Iris pigment epithelial cell (primary cell): ENCODE measurements around the gene NUDT7.

ENCODE experiments used
- DNase-seq: peaks from one replicate; pipeline ENCODE4 v3.0.0-alpha.2; 2011; ENCODE audit warnings: low read depth

Gene NUDT7

GRCh38 chr16:77724174-77724573 lies 1.9 kb downstream of the NUDT7 start:
- no peak for DNase-seq

DNA sequence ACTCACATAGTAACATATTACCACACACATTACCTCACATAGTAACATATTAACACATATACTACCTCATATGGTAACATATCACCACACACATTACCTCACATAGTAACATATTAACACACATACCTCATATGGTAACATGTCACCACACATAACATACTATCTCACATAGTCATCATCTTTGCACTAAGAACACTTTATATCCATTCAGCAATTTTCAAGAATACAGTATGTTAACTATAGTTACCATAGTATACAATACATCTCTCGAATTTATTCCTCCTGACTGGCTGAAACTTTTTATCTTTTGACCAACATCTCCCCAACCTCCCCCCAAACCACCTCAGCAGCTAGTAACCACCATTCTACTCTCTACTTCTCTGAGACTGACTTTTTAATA lies 7.6 kb downstream of the NUDT7 start:
- DNase-seq, result no peak

DNA sequence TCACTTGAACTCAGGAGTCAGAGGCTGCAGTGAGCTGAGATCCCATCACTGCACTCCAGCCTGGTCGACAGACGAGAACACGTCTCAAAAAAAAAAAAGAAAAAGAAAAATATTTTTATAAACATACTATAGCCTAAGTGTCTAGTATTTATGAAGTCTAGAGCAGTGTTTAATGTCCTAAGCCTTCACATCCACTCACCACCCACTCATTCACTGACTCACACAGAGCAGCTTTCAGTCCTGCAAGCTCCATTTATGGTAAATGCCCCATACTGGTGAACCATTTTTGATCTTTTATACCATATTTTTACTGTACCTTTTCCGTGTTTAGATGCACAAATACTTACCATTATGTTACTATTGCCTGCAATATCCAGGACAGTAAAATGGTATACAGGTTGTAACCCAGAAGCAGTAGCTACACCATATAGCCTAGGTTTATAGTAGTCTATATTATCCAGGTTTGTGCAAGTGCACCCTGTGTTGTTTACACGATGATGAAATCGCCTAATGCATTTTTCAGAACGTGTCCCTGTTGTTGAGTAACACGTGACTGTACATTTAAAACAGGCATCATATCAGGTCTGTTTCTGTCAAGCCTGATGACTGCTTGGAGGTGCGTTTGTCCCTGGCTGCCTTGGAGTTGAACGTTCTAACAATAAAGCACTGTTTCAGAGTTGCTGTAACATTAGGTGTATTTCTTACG lies 10.1 kb downstream of the NUDT7 start:
- DNase-seq, result peak; percentile 93

DNA sequence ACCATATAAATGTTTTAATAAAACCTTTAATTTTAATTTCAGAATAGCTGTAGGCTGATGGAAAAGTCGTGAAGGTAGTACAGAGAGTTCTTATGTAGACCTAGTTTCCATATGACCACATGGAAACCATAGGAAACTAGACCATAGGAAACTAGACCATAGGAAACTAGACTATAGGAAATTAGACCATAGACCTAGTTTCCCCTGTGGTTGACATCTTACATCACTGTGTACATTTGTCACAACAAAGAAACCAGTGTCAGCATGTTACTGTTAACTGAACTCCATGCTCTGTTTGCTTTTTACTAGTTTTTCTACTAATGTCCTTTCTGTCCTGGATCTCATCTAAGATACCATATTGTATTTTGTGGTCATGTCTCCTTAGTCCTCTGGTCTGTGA lies 14.6 kb downstream of the NUDT7 start:
- DNase-seq, result no peak

DNA sequence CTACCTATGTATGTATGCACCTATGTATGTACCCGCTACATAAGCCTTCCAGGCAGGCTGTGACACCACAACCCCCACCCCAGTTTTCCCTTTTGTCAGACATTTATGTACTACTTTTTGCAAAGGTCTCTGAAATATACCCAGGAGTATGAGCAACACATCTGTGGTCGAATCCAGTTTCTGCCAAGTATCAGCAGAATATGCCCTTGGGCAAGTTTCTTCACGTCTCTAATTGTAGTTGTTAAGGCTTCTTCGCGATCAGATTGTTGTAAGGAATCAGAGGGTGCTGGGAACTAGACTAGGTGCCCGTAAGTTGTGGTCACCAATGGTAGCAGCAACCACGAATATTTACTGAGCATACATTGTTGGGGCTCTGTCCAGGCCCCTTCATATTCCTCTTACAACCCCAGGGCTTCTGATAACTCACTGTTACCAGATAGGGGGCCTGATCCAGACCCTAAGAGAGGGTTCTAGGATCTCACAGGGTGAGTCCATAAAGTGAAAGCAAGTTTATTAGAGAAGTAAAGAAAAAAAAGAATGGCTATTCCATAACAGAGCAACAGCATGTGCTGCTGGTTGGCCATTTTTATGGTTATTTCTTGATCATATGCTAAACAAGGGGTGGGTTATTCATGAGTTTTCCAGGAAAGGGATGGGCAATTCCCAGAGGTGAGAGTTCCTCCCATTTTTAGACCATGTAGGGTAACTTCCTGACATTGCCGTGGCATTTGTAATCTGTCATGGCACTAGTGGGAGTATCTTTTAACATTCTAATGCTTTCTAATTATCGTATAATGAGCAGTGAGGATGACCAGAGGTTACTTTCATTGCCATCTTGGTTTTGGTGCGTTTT lies 16.6 kb downstream of the NUDT7 start:
- no peak for DNase-seq

GRCh38 chr16:77739559-77739892 lies 17.2 kb downstream of the NUDT7 start:
- peak; percentile 47 for DNase-seq

DNA sequence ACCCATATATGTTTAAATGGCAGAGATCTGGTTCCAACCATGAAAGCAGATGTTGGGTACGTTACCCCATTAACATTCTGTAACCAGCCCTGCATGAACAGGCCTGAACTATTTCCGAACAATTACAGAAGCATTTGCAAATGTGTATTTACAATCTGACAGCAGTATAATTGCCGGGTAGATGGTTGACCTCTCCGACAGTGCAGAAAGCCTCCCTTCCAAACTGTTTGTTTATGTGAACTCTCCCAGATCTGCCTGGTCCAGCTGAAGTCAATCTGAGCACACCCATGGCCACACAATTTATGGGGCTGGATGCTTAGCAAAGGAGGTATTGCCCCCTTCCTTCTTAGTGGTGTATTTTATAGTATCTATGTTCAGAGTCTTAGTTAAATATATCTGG lies 21.8 kb downstream of the NUDT7 start:
- DNase-seq, result no peak

DNA sequence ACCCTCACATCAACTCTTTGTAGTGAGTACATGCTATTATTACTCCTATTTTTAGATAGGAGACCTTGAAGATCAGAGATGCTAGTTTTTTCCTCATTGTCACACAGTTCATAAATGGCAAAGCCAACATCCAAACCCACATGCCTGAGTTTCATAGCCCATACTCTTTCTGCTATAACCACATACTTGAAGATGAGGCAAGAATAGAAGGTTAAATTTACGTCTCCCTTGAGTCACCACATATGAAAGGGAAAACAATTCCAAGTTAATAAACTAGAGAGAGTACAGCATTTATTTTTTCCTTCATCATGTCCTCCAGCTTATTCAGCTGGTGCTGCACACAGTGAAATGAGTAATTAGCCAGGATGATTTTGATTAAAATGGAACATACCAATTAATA lies 23.7 kb downstream of the NUDT7 start:
- DNase-seq, result peak; percentile 50

DNA sequence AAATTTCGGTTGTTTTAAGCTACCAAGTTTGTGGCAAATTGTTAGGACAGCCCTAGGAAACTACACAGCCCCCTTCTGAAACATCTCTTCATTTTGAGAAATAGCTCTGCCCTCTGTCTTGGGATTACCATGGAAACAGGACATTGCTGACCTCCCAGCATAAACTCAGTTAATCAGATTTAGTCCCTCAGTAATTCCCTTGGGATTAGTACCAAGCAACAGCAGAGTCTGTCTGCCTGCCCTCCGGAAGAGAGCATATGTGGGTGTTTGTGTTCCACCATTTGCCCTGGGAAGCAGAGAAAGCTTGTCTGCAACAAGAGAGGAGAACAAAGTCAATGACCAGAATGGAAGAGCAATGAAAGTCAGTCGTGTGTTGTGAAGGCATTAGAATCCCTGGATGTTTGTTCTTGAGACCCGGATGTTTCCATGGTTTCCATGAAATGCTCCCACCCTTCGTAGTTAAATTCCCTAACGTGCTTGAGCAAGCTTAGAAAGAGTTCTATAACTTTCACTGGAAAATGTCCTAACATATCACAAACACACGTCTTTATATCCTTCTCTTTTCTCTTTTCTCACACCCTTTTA lies 26.2 kb downstream of the NUDT7 start:
- no peak for DNase-seq

GRCh38 chr16:77749415-77749814 lies 27.1 kb downstream of the NUDT7 start:
- DNase-seq, result no peak

DNA sequence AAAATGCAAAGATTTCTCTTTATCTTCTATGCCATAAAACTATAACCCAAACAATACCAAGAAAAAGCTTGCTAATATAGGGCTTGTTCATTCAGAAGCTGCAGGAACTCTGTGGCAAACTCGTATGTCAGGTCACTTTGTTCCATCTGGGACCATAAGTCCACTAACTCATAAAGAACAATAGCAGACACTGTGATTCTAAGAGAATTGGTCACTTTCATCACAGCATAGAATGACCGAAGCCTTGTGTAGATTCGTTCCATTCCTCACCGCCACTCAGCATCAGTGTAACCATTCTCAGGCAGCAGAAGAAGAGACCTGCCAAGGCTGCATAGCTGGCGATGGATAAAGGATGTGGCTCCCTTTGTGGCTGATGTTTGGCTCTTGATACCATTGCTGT lies 35.7 kb downstream of the NUDT7 start:
- DNase-seq, result no peak

DNA sequence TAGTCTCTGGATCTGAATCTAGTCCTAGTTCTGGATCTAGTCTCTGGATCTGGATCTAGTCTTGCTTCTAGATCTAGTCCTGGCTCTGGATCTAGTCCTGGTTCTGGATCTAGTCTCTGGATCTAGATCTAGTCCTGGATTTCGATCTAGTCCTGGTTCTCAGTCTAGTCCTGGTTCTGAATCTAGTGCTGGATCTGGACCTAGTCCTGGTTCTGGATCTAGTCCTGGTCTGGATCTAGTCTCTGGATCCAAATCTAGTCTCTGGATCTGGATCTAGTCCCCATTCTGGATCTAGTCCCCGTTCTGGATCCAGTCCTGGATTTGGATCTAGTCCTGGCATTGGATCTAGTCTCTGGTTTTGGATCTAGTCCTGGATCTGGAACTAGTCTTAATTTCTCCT lies 36.2 kb downstream of the NUDT7 start:
- DNase-seq, result no peak

- DNase-seq, result no peak
Observed at GRCh38 chr16:77759201-77759600, 36.9 kb downstream of the NUDT7 start.

DNA sequence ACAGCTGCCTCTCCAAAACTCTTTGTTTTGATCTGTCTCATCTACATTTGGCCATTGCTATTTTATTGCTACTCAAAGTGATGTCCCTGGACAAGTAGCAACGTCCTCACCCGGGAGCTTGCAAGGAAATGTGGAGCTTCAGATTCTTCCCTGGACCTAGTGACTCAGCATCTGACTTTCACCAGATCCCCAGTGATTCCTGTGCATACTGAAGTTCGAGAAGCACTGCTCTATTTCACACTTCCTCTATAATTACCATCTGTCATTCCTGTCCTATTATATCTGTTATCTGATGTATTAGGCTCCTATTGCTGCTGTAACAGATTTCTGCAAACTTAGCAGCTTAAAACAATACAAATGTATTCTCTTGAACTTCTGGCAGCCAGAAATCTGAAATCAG lies 37.5 kb downstream of the NUDT7 start:
- DNase-seq, result peak; percentile 58

DNA sequence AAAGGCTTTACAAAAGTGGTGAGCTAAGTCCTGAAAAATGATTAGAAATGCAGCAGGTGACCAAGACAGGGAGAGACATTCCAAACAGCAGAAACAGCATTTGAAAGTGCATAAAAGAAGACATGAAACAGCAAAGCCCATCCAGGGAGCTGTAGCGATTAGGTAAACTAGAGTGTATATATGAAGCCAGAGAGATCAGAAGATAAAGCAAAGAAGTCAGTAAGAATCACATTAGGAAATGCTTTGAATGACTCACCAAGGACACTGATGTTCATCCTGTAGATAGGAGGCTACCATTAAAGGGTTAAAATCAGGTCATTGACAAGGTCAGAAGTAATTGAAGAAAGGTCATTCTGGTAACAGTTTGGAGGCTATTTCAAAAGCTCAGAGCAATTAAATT lies 38.5 kb downstream of the NUDT7 start:
- DNase-seq, result peak; percentile 66

DNA sequence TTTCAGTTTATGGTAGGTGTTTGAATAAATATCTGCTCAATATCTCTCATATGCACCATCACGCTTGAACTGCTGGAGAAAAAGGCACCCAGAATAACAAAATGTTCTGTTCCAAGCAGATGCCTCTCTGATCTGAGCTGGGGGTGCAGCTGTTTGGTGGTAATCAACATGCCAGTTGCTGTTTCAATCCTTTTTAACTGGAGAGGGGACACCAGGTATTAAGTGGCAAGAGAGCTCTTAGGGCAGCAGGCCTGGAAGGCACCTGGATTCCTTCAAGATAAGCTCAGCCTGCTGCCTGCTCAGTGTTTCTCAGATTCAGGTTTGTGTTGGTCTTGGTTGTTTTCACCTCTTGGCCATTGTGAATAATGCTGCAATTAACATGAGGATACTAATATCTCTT lies 38.9 kb downstream of the NUDT7 start:
- DNase-seq, result no peak

GRCh38 chr16:77762262-77762661 lies 39.9 kb downstream of the NUDT7 start:
- DNase-seq, result peak; percentile 34

DNA sequence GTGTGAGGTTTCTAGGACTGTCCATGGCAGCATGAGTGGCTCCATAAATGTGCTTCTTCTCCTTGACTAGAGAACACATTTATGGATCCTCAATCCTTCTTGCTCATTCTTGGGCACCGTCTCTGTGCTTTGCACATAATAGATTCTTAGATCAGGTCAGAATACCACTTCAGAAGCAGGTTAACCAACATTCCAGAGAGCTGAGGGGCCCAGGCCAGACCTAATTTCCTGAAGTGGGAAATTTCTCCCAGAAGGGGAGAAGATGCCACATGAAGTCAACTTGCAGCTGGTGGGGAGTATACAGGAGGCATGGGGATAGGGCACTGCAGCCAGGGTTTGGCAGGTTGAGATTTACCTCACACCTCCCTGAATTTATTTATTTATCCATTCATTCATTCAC lies 41.7 kb downstream of the NUDT7 start:
- no peak for DNase-seq

DNA sequence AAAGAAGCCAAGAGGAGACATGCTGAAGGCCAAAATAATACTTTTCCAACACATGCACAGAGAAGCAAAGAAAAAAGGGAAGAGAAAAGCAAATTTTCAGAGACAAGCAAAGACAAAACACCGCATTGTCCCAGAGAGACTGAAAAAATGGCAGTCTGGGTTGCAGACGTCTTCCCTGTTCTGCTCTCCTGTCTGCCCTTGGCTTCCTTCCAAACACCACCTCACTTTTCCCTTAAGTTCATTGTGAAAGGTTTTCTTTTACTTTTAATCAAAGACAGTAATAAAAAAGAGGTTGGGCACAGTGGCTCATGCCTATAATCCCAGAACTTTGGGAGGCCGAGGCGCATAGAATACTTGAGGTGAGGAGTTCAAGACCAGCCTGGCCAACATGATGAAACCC lies 44.9 kb downstream of the NUDT7 start:
- peak; percentile 53 for DNase-seq

- no peak for DNase-seq
Observed at GRCh38 chr16:77767826-77768225, 45.5 kb downstream of the NUDT7 start.

GRCh38 chr16:77775911-77776909 lies 53.9 kb downstream of the NUDT7 start:
- peak; percentile 61 for DNase-seq

DNA sequence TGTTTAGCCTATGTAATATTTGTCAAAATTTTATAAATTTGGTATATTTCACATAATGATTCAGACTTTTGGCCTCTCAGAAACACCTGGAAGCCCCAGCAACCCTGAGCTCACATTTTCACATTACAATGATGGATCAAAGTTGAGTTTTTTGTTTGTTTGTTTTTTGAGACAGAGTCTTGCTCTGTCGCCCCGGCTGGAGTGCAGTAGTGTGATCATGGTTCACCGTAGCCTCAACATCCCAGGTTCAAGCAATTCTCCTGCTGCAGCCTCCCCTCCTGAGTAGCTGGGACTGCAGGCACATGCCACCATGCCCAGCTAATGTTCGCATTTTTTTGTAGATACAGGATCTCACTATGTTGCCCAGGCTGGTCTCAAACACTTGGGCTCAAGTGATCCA lies 55.4 kb downstream of the NUDT7 start:
- no peak for DNase-seq
